Endothelial cell of umbilical vein (primary cell): ENCODE results near the gene TEX264. TPM values are rescaled to one million over a fixed set of nuclear protein-coding genes. Genes with fewer than 3 reads are reported as not detected.

Experiments
- BruUV-seq: library from RNA; stranded (reverse); fragments of 400-500 nt; replicated peaks from 2 replicates; lab custom pipeline; 2021; lab: Mats Ljungman, UMichigan
- CTCF ChIA-PET: fragments of 300-600, 350-600 bp; sonication (Branson Sonifier 250); formaldehyde crosslinking; loops from one replicate; lab custom pipeline; 2021; ENCODE audit warnings: antibody characterized with exemption, inconsistent platforms; lab: Charles Lee
- POLR2A ChIA-PET: fragments of 300-600, 350-600 bp; sonication (Branson Sonifier 250); formaldehyde crosslinking; loops from one replicate; lab custom pipeline; 2021; ENCODE audit warnings: antibody characterized with exemption, inconsistent platforms; lab: Charles Lee
- DNase-seq: peaks from one replicate; pipeline ENCODE4 v3.0.0-alpha.2; 2011; ENCODE audit warnings: low read depth, low spot score
- FAIRE-seq: peaks from 2 replicates; lab custom pipeline; 2011; peaks lifted over from hg19 to GRCh38; lab: Jason Lieb, UNC
- H2AFZ ChIP-seq: 2 replicates; pipeline ENCODE4 v1.6.0; 2012; ENCODE audit warnings: low read depth, low read length, control low read depth, inconsistent platforms
- H3K27ac ChIP-seq: 2 replicates; pipeline ENCODE4 v1.5.1; 2011; ENCODE audit warnings: low read depth, mild to moderate bottlenecking, control low read depth, low read length, moderate library complexity; ENCODE audit not compliant: insufficient read depth
- H3K27me3 ChIP-seq, 2 experiments: 2 replicates each; pipeline versions ENCODE4 v1.6.0 to v1.6.1; 2011; ENCODE audit warnings: low read length in 2 of 2, mixed read lengths in 1 of 2; ENCODE audit not compliant: control insufficient read depth in 2 of 2, insufficient read depth in 2 of 2
- H3K36me3 ChIP-seq, 2 experiments: 2 replicates in 1 of 2; 3 replicates in 1 of 2; pipeline ENCODE4 v1.5.1; 2011; ENCODE audit warnings: low read length in 2 of 2, mild to moderate bottlenecking in 1 of 2, moderate library complexity in 1 of 2; ENCODE audit not compliant: control insufficient read depth in 2 of 2, insufficient read depth in 2 of 2; ENCODE audit errors: extremely low read depth in 1 of 2
- H3K4me1 ChIP-seq: 3 replicates; pipeline ENCODE4 v1.5.1; 2011; ENCODE audit warnings: mild to moderate bottlenecking, low read length; ENCODE audit not compliant: control insufficient read depth, insufficient read depth; ENCODE audit errors: extremely low read depth
- H3K4me2 ChIP-seq: 2 replicates; pipeline ENCODE4 v1.6.1; 2011; ENCODE audit warnings: low read length, control low read depth, mixed read lengths; ENCODE audit not compliant: insufficient read depth
- H3K4me3 ChIP-seq, 3 experiments: fragments of 200-600 bp in 1 of 3; sonication (generic), shearing (Covaris generic) in 1 of 3; replicated peaks in 1 of 3; 2 replicates each; pipeline ENCODE4 v1.5.1; 2011 to 2016; ENCODE audit warnings: control low read depth in 3 of 3, low read length in 3 of 3, mild to moderate bottlenecking in 2 of 3, inconsistent platforms in 1 of 3, low read depth in 1 of 3, moderate library complexity in 1 of 3; ENCODE audit not compliant: insufficient read depth in 1 of 3
- H3K79me2 ChIP-seq: 2 replicates; pipeline ENCODE4 v1.6.0; 2012; ENCODE audit warnings: low read length, inconsistent platforms; ENCODE audit not compliant: control insufficient read depth, insufficient read depth
- H3K9ac ChIP-seq: replicated peaks from 2 replicates; pipeline ENCODE3; 2011; ENCODE audit warnings: low read length, control low read depth; ENCODE audit not compliant: insufficient read depth; ENCODE audit errors: extremely low read depth
- H3K9me1 ChIP-seq: replicated peaks from 3 replicates; pipeline ENCODE4 v1.6.0; 2011; ENCODE audit warnings: mild to moderate bottlenecking, low read length; ENCODE audit not compliant: control insufficient read depth, insufficient read depth; ENCODE audit errors: extremely low read depth
- H3K9me3 ChIP-seq: replicated peaks from 2 replicates; pipeline ENCODE4 v1.5.1; 2012; ENCODE audit warnings: low read length, inconsistent platforms; ENCODE audit not compliant: control insufficient read depth, insufficient read depth
- H4K20me1 ChIP-seq: replicated peaks from 2 replicates; pipeline ENCODE3; 2011; ENCODE audit warnings: mild to moderate bottlenecking, low read length; ENCODE audit not compliant: control insufficient read depth, insufficient read depth; ENCODE audit errors: extremely low read depth
- EZH2 ChIP-seq: IDR thresholded peaks from 2 replicates; pipeline ENCODE4 v1.6.1; 2012; ENCODE audit warnings: borderline replicate concordance, low read depth, mild to moderate bottlenecking, moderate library complexity, low read length, inconsistent platforms; ENCODE audit not compliant: severe bottlenecking
- FOS ChIP-seq: IDR thresholded peaks from 2 replicates; pipeline ENCODE4 v1.6.1; 2011; ENCODE audit warnings: mild to moderate bottlenecking, low read length, moderate library complexity, borderline replicate concordance; ENCODE audit not compliant: insufficient read depth
- GATA2 ChIP-seq: IDR thresholded peaks from 2 replicates; pipeline ENCODE4 v1.7.0; 2011; ENCODE audit warnings: low read depth, mild to moderate bottlenecking, moderate library complexity, mixed read lengths, low read length; ENCODE audit not compliant: insufficient read length, insufficient read depth
- JUN ChIP-seq: IDR thresholded peaks from 2 replicates; pipeline ENCODE4 v1.6.1; 2011; ENCODE audit warnings: borderline replicate concordance, low read depth; ENCODE audit not compliant: insufficient read length, insufficient read depth
- MYC ChIP-seq: IDR thresholded peaks from one replicate; pipeline ENCODE4 v1.6.1; 2011; ENCODE audit warnings: mild to moderate bottlenecking, low read depth, low read length
- POLR2A ChIP-seq: IDR thresholded peaks from 2 replicates; pipeline ENCODE4 v1.6.1; 2012; ENCODE audit warnings: low read depth, mild to moderate bottlenecking, control low read depth, low read length
- POLR2AphosphoS5 ChIP-seq: IDR thresholded peaks from 2 replicates; pipeline ENCODE4 v1.6.1; 2012; ENCODE audit warnings: low read depth, mild to moderate bottlenecking, control low read depth, low read length, moderate library complexity; ENCODE audit not compliant: insufficient read depth
- dilution Hi-C: fragments of 300-500 bp; cut with MboI; formaldehyde crosslinking; loops from one replicate; pipeline ENCODE4 v1.15.0; 2019; ENCODE audit warnings: low sequenced_read_pairs; ENCODE audit not compliant: extremely low pct_ligation_motif_present
- intact Hi-C: fragments of 100-400 bp; cut with micrococcal nuclease; formaldehyde crosslinking; loops from one replicate; pipeline ENCODE4 v1.10.0; 2022
- polyA plus RNA-seq, 4 experiments: library from polyadenylated mRNA; depleted of rRNA in 3 of 4; stranded (reverse) in 3 of 4; unstranded in 1 of 4; fragments of >200 nt; gene quantifications; 2 replicates each; pipeline versions ENCODE4 v1.2.1 to v1.2.3, GENCODE V29; 2011 to 2012; ENCODE audit warnings: missing spikeins in 1 of 4
- total RNA-seq: library from RNA; stranded (reverse); gene quantifications from 2 replicates; pipeline ENCODE4 v1.2.3, GENCODE V29; 2021
- TF ChIP-seq, protein P1 (sequence below), 2 donors: IDR thresholded peaks; 1 replicate in 1 of 2; 2 replicates in 1 of 2; pipeline ENCODE4 v1.5.1; 2011; ENCODE audit warnings: low read length in 2 of 2, mild to moderate bottlenecking in 2 of 2, moderate library complexity in 2 of 2, control low read depth in 1 of 2, inconsistent platforms in 1 of 2, low read depth in 1 of 2; ENCODE audit not compliant: insufficient read depth in 1 of 2; ENCODE audit errors: extremely low read depth in 1 of 2
- TF ChIP-seq, protein P2 (sequence below): IDR thresholded peaks from 2 replicates; pipeline ENCODE4 v1.6.1; 2011; ENCODE audit not compliant: insufficient read depth, insufficient read length

TEX264 gene
- total and polyA plus RNA-seq, 2 donors (not counting 3 experiments of a cell fraction or from before 2014, with no cell fraction given): 29.0 to 89.7 TPM

DNA sequence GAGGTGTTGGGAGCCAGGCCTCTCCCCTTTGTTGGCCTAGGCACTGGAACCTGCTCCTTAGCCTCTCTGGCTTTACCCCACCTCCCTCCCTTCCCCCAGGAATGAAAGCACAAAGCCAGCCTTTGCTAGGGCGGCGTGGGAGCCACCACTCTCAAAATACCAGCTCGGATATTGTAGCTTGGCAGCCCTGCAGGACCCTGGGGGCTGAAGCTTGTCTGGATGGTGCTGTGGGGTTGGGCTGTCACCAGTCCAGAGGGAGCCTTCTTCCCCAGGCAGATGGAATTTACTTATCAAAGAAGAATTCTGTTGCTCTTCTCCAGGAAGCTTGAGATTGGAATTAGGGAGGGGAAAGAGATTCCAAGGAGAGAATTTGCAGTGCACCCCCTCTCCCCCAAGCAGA is 20.9 kb downstream of the TEX264 start:
- H3K27ac ChIP-seq: no peak overlapping the region
- TF ChIP-seq, protein P1, sequence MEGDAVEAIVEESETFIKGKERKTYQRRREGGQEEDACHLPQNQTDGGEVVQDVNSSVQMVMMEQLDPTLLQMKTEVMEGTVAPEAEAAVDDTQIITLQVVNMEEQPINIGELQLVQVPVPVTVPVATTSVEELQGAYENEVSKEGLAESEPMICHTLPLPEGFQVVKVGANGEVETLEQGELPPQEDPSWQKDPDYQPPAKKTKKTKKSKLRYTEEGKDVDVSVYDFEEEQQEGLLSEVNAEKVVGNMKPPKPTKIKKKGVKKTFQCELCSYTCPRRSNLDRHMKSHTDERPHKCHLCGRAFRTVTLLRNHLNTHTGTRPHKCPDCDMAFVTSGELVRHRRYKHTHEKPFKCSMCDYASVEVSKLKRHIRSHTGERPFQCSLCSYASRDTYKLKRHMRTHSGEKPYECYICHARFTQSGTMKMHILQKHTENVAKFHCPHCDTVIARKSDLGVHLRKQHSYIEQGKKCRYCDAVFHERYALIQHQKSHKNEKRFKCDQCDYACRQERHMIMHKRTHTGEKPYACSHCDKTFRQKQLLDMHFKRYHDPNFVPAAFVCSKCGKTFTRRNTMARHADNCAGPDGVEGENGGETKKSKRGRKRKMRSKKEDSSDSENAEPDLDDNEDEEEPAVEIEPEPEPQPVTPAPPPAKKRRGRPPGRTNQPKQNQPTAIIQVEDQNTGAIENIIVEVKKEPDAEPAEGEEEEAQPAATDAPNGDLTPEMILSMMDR (IDR thresholded peaks at IDR 0.05; ENCODE audit: extremely low read depth in 1 of 2, insufficient read depth in 1 of 2, low read depth in 1 of 2, low read length in 2 of 2): no peak
- TF ChIP-seq POLR2A: no peak
- TF ChIP-seq JUN: no peak
- no peak for TF ChIP-seq GATA2
- no peak for TF ChIP-seq FOS
- no peak overlapping the region for H3K4me3 ChIP-seq
- H4K20me1 ChIP-seq: no peaks in the 10 kb centered on the region
- POLR2A ChIA-PET: no interaction called here
- no peaks in the 10 kb centered on the region for H3K9me1 ChIP-seq
- H3K4me2 ChIP-seq: no peak overlapping the region
- CTCF ChIA-PET: interaction anchor here (4.1 kb wide), 1 partner anchor 10 kb away, joined by 24 read pairs; no protein-coding TSS in a partner anchor
- H3K36me3 ChIP-seq: peaks cover 2 to 13% of the 10 kb centered on the region in 2 experiments
- no peak overlapping the region for H2AFZ ChIP-seq
- FAIRE-seq (no peak), DNase-seq (no peak)
- H3K9me3 ChIP-seq: no peaks in the 10 kb centered on the region
- H3K27me3 ChIP-seq: no peaks in the 10 kb centered on the region
- H3K79me2 ChIP-seq: no peaks in the 10 kb centered on the region
- no TSS peak for BruUV-seq
- H3K9ac ChIP-seq: no peak overlapping the region
- no peaks in the 10 kb centered on the region for H3K4me1 ChIP-seq
- intact Hi-C loops (no loop called here), dilution Hi-C loops (no loop called here)

DNA sequence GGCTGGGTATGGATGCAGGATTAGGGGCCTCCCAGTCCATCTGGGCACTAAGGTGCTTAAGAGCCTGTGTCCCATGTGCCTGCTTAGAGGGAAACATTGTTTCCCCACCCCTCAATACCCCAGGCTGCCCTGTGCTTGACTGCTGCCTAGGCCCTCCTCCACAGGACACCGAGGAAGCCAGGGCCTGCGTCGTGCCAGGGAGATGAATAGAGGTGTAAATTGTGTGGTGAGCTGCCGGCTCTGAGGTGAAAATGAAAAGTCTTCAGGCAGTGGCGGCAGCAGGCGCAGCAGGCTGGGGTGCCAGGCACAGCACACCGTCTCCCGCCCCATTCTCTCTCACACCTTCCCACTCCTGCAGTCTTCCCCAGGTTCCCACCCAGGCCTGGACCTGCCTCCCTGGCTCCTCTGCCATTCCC is 21.9 kb downstream of the TEX264 start:
- no peak overlapping the region for H3K4me2 ChIP-seq
- H3K36me3 ChIP-seq: peaks cover 2 to 14% of the 10 kb centered on the region in 2 experiments
- intact Hi-C loops: no loop called here
- H3K79me2 ChIP-seq: no peaks in the 10 kb centered on the region
- no peak overlapping the region for H3K27ac ChIP-seq
- H3K9me1 ChIP-seq: no peaks in the 10 kb centered on the region
- FAIRE-seq: no peak
- dilution Hi-C loops: no loop called here
- TF ChIP-seq FOS (no peak), GATA2 (no peak), POLR2AphosphoS5 (no peak), EZH2 (no peak), MYC (no peak), POLR2A (no peak), JUN (no peak)
- TF ChIP-seq, protein P2, sequence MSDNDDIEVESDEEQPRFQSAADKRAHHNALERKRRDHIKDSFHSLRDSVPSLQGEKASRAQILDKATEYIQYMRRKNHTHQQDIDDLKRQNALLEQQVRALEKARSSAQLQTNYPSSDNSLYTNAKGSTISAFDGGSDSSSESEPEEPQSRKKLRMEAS: no peak
- TF ChIP-seq, protein P1 (IDR thresholded peaks at IDR 0.05; ENCODE audit: extremely low read depth in 1 of 2, insufficient read depth in 1 of 2, low read depth in 1 of 2, low read length in 2 of 2): no peak
- POLR2A ChIA-PET: no interaction called here
- BruUV-seq: no TSS peak
- H3K9me3 ChIP-seq: no peaks in the 10 kb centered on the region
- H3K27me3 ChIP-seq: no peaks in the 10 kb centered on the region
- H3K4me3 ChIP-seq: no peak overlapping the region
- H3K9ac ChIP-seq: no peak overlapping the region
- DNase-seq: no peak
- no peaks in the 10 kb centered on the region for H3K4me1 ChIP-seq
- H4K20me1 ChIP-seq: no peaks in the 10 kb centered on the region
- no peak overlapping the region for H2AFZ ChIP-seq
- CTCF ChIA-PET: interaction anchor here (4.1 kb wide), 1 partner anchor 11 kb away, joined by 24 read pairs; no protein-coding TSS in a partner anchor
